ENCODE results near the gene OSBPL2.

The OSBPL2 gene

GRCh38 chr20:62296724-62297448 is 58.6 kb downstream of the OSBPL2 start:
- H3K27ac Mint-ChIP-seq: no peak overlapping the region
- H3K36me3 Mint-ChIP-seq: peaks cover 25% of the 10 kb centered on the region
- no peak for ATAC-seq
- no peak overlapping the region for H3K4me3 Mint-ChIP-seq
- H3K4me1 Mint-ChIP-seq: peaks cover 24% of the 10 kb centered on the region
- H3K27me3 Mint-ChIP-seq: no peaks in the 10 kb centered on the region
- H3K9me3 Mint-ChIP-seq: no peaks in the 10 kb centered on the region

- peaks cover 24% of the 10 kb centered on the region for H3K4me1 Mint-ChIP-seq
These were observed 59.3 kb downstream of the OSBPL2 start for GRCh38 chr20:62297449-62298227.

GRCh38 chr20:62298577-62299249 is 60.4 kb downstream of the OSBPL2 start:
- H3K4me3 Mint-ChIP-seq: no peak overlapping the region
- peaks cover 21% of the 10 kb centered on the region for H3K36me3 Mint-ChIP-seq
- no peak for ATAC-seq
- H3K27ac Mint-ChIP-seq: no peak overlapping the region
- no peaks in the 10 kb centered on the region for H3K9me3 Mint-ChIP-seq
- H3K4me1 Mint-ChIP-seq: peaks cover 19% of the 10 kb centered on the region
- no peaks in the 10 kb centered on the region for H3K27me3 Mint-ChIP-seq

More at GRCh38 chr20:62297449-62298227, 59.3 kb downstream of the OSBPL2 start:
- no peak for ATAC-seq
- Mint-ChIP-seq H3K36me3 (peaks cover 20% of the 10 kb centered on the region), H3K27ac (no peak overlapping the region), H3K9me3 (no peaks in the 10 kb centered on the region), H3K27me3 (no peaks in the 10 kb centered on the region), H3K4me3 (no peak overlapping the region)

- H3K4me1 Mint-ChIP-seq: peaks cover 30% of the 10 kb centered on the region
- H3K27ac Mint-ChIP-seq: no peak overlapping the region
- no peak overlapping the region for H3K4me3 Mint-ChIP-seq
- peaks cover 24% of the 10 kb centered on the region for H3K36me3 Mint-ChIP-seq
- H3K9me3 Mint-ChIP-seq: no peaks in the 10 kb centered on the region
- ATAC-seq: no peak
- H3K27me3 Mint-ChIP-seq: no peaks in the 10 kb centered on the region
These were observed 61.4 kb downstream of the OSBPL2 start for GRCh38 chr20:62299666-62300236.

GRCh38 chr20:62300319-62300718 is 62.0 kb downstream of the OSBPL2 start:
- no peaks in the 10 kb centered on the region for H3K27me3 Mint-ChIP-seq
- no peaks in the 10 kb centered on the region for H3K9me3 Mint-ChIP-seq
- no peak overlapping the region for H3K4me3 Mint-ChIP-seq
- H3K27ac Mint-ChIP-seq: no peak overlapping the region
- ATAC-seq: no peak
- H3K36me3 Mint-ChIP-seq: peaks cover 21% of the 10 kb centered on the region
- peaks cover 35% of the 10 kb centered on the region for H3K4me1 Mint-ChIP-seq

GRCh38 chr20:62301111-62301668 is 62.9 kb downstream of the OSBPL2 start:
- peak overlapping the region; percentile 99 for H3K27ac Mint-ChIP-seq
- H3K36me3 Mint-ChIP-seq: peaks cover 23% of the 10 kb centered on the region
- H3K4me1 Mint-ChIP-seq: peaks cover 44% of the 10 kb centered on the region
- peak overlapping the region; percentile 97 for H3K4me3 Mint-ChIP-seq
- no peaks in the 10 kb centered on the region for H3K9me3 Mint-ChIP-seq
- H3K27me3 Mint-ChIP-seq: no peaks in the 10 kb centered on the region
- ATAC-seq: no peak

- Mint-ChIP-seq H3K9me3 (no peaks in the 10 kb centered on the region), H3K4me1 (peaks cover 45% of the 10 kb centered on the region), H3K27ac (peak overlapping the region; percentile 99), H3K27me3 (no peaks in the 10 kb centered on the region), H3K36me3 (peaks cover 27% of the 10 kb centered on the region), H3K4me3 (peak overlapping the region; percentile 97)
- ATAC-seq: peak; percentile 67
These were observed 63.5 kb downstream of the OSBPL2 start for GRCh38 chr20:62301773-62302340.

- Mint-ChIP-seq H3K9me3 (no peaks in the 10 kb centered on the region), H3K36me3 (peaks cover 33% of the 10 kb centered on the region), H3K27me3 (no peaks in the 10 kb centered on the region), H3K4me1 (peaks cover 45% of the 10 kb centered on the region), H3K27ac (peak within 1 kb of the TSS; percentile 99), H3K4me3 (peak within 1 kb of the TSS; percentile 97)
- peak; percentile 94 for ATAC-seq
These were observed 64.2 kb downstream of the OSBPL2 start, which contains the start of gene ADRM1 for GRCh38 chr20:62302341-62303061. Gene ADRM1, plus strand, starts transcription at chr20:62302997. Its CDS starts 572 bp downstream, at chr20:62303569.

GRCh38 chr20:62303062-62303339 is 64.7 kb downstream of the OSBPL2 start:
- H3K4me1 Mint-ChIP-seq: peaks cover 45% of the 10 kb centered on the region
- H3K27ac Mint-ChIP-seq: peak overlapping the region; percentile 99
- H3K36me3 Mint-ChIP-seq: peaks cover 38% of the 10 kb centered on the region
- H3K9me3 Mint-ChIP-seq: no peaks in the 10 kb centered on the region
- no peak for ATAC-seq
- peak overlapping the region; percentile 97 for H3K4me3 Mint-ChIP-seq
- no peaks in the 10 kb centered on the region for H3K27me3 Mint-ChIP-seq

GRCh38 chr20:62303340-62304226 is 65.3 kb downstream of the OSBPL2 start:
- H3K27ac Mint-ChIP-seq: peak overlapping the region; percentile 99
- H3K36me3 Mint-ChIP-seq: peaks cover 39% of the 10 kb centered on the region
- H3K27me3 Mint-ChIP-seq: no peaks in the 10 kb centered on the region
- H3K4me1 Mint-ChIP-seq: peaks cover 45% of the 10 kb centered on the region
- H3K4me3 Mint-ChIP-seq: peak overlapping the region; percentile 85
- ATAC-seq: peak; percentile 16
- no peaks in the 10 kb centered on the region for H3K9me3 Mint-ChIP-seq

GRCh38 chr20:62304331-62305148 is 66.2 kb downstream of the OSBPL2 start:
- Mint-ChIP-seq H3K4me3 (peak overlapping the region; percentile 85), H3K36me3 (peaks cover 39% of the 10 kb centered on the region), H3K4me1 (peaks cover 44% of the 10 kb centered on the region), H3K27me3 (no peaks in the 10 kb centered on the region), H3K27ac (peak overlapping the region; percentile 99), H3K9me3 (no peaks in the 10 kb centered on the region)
- no peak for ATAC-seq

- Mint-ChIP-seq H3K4me3 (peak overlapping the region; percentile 85), H3K36me3 (peaks cover 39% of the 10 kb centered on the region), H3K4me1 (peaks cover 38% of the 10 kb centered on the region), H3K27me3 (no peaks in the 10 kb centered on the region), H3K27ac (peak overlapping the region; percentile 99), H3K9me3 (no peaks in the 10 kb centered on the region)
- no peak for ATAC-seq
These were observed 66.9 kb downstream of the OSBPL2 start for GRCh38 chr20:62305149-62305764.
